Stimulated activated CD8-positive, alpha-beta memory T cell treated with anti-CD3 and anti-CD28 coated beads, Interleukin-12 subunit alpha, Interleukin-12 subunit beta, amount 100 ng/mL, for 4 hours (primary cell): Measurements from ENCODE around the gene ANTKMT.
"Not testable (repeated sequence)": the region's sequence is repeated elsewhere in the genome, so short reads cannot be mapped to it uniquely, and the experiment has no call there.

Experiments used
- DNase-seq: peaks from one replicate; pipeline ENCODE4 v3.0.0-alpha.2; 2020; ENCODE audit warnings: low read depth

The ANTKMT gene

DNA sequence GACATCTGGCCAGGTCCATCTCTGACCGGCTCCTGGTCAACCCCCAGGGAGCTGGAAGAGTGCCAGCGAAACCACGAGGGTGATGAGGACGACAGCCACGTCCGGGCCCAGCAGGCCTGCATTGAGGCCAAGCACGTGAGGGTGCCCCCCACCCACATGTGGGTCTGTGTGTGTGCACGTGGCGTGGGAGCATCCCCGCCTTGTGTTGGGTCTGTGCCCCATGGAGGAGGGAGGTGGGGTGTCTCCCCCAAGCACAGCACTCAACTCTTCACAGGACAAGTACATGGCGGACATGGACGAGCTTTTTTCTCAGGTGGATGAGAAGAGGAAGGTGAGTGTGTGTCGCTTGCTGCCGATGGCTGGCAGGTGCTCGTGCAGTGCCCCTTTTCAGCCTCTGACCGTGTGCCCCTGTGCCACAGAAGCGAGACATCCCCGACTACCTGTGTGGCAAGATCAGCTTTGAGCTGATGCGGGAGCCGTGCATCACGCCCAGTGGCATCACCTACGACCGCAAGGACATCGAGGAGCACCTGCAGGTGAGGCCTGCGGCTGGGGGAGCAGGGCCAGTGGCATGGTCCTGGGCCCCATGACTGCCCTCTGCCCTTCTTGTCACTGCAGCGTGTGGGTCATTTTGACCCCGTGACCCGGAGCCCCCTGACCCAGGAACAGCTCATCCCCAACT is 39.1 kb upstream of the ANTKMT start:
- no peak for DNase-seq

DNA sequence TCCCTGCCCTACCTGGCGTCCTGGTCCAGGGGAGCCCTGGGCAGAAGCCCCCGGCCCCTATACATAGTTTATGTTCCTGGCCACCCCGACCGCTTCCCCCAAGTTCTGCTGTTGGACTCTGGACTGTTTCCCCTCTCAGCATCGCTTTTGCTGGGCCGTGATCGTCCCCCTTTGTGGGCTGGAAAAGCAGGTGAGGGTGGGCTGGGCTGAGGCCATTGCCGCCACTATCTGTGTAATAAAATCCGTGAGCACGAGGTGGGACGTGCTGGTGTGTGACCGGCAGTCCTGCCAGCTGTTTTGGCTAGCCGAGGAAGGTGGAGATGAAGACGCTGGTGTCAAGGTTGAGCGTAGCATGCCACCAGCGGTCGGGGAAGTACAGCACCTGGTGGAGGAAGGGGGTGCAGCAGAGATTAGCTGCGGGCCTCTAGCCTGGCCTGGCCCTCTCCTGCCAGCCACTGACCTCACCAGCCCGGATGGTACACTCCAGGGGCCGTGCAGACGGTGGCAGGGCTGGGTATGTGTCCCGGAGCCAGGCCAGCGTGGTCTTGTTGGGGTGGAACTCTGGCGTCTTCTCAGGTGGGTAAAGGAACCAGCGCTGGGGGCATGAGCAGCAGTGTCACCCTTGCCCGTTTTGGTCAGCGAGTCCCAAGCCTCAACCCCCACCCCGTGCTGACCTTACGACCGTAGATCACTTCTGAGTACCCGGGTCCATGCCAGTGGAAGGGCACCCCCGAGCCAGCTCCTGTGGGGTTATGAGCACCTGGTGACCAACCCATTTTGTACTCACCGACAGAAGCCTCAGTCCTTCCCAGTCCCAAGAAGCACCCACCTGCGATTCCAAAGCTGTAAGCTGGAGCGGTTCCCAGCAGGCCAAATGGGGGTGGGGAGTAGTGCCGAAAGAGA is 38.2 kb upstream of the ANTKMT start:
- DNase-seq = no peak

DNA sequence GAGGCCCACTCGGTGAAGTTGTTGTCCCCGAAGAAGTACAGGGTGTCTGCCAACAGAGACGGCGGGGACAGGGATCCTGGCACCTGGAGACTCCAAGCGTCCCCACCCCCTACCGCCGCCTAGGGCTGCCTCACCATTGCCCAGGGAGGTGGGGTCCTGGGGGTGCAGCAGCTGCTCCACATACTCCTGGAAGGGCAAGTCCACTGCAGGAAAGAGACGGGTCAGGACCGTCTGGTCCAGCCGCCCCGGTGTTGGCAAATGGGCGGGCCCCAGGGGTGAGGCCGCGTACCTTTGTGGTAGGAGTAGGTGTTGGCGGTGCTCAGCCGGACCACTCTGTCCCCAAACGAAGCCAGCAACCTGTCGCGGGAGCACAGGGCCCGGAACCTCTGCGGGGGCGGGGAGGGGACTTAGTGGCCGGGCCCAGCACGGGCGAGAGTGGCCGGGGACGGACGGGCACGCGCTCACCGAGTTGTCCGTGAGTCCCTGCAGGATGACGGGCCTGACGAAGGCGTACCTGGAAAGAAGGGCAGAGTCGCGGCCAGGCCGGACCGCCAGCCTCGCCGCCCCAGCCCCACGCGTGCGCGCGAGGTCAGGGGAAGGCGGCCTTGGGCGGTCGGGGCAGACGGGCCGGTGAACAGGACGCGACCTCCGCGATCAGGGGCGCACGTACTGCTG is 37.4 kb upstream of the ANTKMT start:
- no peak for DNase-seq

DNA sequence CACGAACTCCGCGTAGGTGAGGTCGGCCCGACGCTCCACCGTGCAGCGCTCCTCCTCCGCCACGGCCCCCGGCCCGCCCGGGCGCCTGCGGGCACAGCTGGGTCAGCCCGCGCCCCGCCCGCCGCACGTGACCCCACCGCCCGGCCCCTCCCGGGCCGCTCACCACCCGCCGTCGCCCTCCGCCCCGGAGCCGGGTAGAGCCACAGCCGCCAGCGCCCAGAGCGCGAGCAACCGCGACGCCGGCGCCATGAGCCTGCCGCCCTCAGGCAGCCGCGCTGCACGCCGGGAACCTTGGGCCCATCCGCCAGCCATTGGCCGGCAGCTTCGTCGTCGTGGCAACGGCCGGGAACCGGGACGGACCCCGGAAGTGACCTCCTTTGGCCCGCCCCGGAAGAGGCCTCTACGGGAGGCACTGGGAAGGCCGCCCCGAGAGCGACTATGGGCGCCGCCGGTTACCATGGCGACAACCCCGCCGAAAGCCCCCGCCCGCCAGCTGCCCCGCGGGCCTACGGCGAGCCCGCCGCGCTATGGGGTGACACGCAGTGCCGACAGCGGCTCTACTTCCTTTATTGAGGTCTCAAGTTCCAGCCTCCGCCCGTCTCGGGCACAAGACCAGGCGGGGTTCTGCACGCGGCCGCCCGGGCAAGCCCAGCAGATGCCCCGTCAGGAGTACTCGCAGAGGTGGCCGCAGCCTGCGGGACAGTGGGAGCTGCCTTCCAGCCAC is 36.7 kb upstream of the ANTKMT start, which contains the start of gene JMJD8:
JMJD8 (minus strand) TSS at position 264 of the 724 bp plus-strand sequence; CDS start at position 249, 15 bp downstream.
- DNase-seq = peak; percentile 97

DNA sequence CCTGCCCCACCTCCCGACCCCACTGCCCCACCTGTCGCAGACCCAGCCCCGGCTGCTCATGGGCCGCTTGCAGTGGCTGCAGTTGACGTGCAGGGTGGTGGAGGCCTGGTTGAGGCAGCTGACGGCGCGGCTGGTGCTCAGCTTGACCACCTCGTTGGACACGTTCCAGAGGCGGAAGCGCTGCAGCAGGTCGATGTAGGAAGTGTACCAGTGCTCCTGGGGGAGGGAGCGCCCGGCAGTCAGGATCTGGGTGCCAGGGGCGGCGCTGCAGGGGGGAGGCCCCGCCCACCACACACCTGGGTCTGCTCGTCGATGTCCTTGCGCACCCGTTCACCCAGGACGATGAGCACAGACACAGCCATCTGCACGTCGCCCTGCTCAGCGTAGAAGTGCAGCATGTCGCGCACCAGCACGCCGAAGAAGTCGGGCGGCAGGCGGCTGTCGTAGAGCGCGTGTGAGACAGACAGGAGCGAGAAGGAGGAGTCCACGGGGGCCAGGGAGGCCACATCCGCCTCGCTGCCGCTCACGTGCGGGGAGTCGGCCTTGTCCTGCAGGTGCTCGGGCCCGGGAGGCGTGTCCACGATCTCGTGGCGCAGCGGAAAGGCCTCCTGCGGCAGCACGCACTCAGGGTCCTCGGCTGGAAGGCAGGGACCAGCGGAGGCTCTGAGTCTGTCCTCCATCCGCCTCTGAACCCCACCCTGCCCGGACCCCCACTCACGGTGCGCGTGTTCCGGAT is 35.8 kb upstream of the ANTKMT start:
- no peak for DNase-seq

DNA sequence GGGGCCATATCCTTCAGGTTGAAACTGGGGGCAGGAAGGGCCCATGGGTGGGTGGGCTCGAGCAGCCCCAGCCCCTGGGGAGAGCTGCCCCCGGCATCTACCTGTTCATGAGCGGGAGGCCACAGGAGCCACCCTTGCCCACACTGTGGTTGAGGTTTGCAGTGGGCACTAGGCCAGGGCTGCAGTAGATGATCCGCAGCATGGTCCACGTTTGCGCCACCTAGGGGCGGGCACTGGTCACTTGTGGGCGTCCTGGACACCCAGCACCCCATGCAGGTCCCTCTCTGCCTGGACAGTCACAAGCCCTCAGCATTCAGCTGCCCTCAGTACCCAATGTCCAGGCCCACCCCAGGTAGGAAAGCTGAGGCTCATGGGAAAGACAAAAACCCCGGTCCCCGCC is 35.0 kb upstream of the ANTKMT start:
- no peak for DNase-seq

DNA sequence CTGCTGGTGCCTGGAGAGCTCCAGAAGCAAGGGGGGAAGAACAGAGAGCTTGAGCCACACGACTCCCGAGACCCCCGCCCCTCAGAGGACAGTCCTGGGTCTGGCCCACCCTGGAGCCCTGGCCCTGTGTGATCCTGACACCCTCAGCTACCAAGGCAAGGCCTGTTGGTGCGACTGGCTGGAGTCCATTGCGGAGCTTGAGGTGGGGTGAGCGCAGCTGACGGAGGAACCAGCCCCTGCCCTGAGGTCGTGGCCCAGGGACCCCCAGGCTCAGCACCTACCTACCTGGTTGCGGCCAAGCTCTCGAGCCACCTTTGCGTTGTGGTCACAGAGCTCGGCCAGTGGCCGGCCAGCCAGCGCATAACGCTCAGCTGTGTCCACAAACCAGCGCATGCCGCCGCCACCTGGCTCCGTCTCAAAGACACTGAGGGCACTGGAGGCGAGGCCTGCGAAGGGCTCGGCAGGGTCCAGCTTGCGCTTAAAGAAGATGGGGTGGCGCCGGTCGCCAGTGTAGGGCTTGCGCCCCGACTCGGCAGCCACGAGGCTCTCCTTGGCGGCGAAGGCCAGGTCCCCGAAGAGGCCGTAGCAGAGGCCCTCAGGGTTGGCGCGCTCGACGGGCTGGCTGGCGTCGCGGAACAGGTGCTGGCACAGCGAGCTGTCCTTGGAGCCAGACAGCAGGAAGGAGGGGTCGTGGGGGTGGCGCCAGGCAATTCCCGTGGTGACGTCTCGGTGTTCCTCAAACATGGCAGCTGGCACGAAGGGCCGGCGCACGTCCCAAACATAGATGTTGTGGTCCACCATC is 34.3 kb upstream of the ANTKMT start:
- no peak for DNase-seq

DNA sequence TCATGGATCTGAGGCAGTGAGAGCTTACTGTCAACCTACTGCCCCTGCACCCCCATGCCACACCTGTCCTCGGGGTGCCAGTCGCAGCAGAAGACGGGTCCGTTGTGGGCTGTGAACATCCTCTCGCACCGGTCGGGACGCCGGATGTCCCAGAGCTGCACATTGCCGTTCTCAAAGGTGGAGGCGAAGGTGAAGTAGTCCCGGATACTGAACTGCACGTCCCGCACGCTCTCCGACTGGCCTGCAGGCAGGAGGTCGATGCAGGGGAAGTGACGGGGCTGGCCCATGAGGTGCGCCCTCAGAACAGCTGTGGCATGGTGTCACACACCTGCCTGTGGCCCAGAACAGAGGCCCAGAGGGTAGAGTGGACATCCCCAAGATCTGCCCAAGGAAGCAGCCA is 33.4 kb upstream of the ANTKMT start:
- no peak for DNase-seq

DNA sequence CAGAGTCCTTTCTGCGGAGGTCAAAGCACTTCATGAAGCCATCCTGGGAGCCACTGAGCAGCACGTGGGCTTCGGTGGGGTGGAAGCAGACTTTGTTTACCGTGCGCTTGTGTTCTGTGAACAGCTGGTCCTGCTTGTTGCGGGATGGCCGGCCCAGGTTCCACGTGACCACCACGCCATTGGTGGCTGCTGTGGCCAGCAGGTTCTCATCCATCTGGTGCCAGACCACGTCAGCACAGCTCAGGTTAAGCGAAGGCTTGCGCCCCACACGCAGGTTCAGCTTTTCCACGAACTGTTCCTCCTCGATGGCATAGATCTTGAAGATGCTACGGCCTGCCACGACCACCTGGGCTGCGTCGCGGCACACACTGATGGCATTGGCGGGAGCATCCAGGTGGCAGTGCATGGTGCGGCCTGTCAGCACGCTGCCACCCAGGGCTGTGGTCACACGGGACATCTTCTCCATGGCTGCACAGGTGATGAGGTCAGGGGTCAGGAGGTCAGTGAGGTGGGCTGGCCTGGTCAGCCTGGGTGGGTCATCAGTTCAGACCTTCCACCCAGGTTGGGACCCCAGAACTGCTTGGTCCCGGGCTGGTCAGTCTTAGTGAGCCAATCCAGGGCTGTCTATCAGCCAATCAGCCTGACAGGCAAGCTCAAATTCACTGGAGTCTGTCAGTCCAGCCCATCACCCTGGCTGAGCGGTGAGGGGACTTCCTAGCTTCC is 31.6 kb upstream of the ANTKMT start:
- no peak for DNase-seq

DNA sequence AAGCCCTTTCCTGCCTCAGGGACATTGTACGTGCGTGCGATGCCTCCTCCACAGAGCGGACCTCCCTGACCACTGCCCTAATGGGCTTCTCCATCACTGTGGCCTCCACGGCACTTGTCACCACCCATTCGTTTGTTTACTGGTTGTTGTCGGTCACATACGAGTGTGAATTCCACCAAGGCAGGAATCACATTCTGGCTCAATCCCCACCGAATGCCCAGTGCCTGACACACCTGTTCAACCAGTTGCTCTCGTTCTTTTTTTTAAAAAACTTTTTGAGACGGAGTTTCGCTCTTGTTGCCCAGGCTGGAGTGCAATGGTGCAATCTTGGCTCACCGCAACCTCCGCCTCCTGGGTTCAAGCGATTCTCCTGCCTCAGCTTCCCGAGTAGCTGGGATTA is 29.7 kb upstream of the ANTKMT start:
- DNase-seq = not testable (repeated sequence)

DNA sequence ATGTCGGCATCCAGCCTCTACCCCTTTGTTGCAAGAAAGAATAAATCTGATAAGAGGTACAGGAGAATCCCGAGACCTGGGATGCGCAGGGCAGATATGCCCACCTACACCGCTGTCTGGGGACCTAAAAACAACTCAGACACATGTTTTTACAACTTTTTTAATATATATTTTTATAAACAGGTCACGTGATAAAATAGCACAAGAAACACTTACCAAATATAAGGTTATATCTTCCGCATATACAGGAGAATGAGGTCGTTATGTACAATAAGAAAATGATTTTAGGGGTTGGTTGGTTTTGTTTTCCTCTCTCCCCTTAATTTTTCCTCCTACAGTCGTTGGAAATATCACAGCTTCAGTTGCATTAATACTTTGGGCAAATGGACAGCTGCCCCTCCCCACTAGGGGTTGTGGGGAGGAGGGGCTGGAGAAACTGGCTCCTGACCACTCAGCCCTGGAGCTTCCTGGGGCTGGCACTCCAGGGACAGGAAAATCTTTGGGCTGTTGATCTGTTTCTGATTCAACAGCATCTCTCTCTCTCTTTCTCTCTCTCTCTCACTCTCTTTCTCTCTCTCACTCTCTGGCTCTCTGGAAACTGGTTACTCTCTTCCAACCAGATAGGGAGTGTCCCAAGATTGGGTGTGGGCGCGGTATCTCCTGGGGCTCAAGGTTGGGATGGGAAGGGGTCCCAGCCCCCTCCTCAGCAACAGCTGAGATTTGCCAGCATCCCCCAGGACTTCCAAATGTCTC is 28.4 kb upstream of the ANTKMT start:
- DNase-seq = no peak

DNA sequence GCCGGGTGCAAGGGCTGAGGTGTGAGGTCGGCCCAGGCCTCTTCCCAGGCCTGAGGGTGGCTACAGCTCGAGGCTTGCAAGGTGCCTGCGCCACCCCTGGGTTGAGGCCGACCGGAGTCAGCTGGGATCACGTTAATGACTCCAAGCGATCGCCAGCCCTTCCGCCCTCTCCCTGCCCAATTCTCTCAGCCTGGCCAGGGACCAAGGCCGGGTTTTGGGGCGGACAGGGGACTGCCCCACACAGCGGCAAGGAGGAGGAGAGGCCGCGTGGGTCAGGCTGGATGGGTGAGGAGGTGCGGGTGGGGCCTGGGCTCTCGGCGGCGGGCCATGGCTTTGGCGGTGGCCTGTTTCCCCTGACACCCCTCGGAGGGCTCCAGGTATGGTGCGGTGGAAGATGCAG is 27.6 kb upstream of the ANTKMT start:
- DNase-seq = no peak

DNA sequence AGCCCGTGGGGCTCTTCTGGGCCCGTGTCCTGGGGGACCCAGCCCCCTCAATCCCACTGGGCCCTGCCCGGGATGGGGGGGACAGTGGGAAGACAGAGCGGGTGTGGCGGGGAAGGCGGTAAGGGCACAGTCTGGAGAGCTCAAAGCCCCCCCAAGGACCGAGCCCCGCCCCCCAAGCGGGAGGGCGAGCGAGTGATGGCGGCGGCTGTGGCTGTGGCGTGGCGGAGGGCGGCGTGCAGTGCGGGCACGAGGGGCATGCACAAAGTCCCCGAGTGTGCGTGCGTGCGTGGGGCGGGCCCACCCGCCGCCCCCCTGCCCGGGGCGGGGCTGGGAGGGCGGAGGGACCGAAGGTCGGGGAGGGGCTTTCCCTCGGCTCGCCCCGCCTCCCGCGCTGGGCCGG is 27.2 kb upstream of the ANTKMT start:
- DNase-seq = no peak

DNA sequence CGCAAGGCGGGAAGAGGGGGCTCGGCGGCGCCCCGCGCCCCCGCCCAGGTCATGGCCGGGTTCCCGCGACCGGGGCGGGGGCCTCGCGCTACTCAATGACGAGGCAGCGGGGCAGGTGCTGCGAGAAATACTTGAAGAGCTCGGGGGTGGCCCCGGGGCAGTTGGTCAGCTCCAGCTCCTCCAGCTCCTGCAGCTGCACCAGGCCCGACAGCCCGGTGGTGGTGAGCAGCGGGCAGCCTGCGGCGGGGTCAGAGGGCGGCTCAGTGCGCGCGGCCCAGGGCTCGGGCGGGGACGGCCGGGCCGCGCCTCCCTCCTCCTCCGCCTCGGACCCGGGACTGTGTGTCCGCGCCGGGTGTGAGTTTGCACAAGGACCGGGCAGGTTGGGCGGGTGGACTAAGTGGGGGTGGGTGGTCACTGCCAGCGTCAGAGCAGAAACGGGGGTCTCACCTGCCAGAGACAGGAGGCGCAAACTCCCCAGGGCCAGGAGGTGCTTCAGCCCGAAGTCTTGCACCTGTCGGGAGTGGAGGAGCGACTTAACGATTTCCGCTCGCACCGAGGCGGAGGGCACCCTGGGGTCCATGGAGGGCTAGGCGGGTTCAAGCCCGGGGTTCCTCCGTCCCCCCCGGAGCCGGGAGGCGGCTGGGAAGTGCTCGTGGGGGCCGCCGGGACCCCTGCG is 26.6 kb upstream of the ANTKMT start:
- DNase-seq = no peak

DNA sequence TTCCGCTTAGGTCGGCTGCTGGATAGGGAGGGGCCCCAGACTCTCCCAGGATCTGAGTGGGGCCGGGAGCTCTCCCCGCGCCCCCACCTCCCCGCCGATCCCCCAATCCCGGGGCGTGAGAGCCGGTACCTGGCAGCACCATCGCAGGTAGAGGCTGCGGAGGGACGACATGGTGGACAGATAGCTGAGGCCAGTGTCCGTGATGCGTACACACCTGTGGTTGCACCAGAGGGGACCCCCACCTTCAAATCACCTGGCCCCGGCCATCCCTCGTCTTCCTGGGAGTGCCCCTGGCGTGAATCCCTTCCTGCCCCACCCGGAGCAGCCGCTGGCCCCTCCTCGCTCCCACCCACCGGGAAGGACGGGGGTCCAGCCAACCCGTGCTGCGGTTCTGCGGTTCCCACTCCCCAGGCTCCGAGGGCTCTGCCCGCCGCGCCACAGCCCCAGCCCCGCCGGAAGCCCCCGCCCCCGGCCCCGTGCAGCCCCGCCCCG is 26.0 kb upstream of the ANTKMT start:
- DNase-seq = no peak

DNA sequence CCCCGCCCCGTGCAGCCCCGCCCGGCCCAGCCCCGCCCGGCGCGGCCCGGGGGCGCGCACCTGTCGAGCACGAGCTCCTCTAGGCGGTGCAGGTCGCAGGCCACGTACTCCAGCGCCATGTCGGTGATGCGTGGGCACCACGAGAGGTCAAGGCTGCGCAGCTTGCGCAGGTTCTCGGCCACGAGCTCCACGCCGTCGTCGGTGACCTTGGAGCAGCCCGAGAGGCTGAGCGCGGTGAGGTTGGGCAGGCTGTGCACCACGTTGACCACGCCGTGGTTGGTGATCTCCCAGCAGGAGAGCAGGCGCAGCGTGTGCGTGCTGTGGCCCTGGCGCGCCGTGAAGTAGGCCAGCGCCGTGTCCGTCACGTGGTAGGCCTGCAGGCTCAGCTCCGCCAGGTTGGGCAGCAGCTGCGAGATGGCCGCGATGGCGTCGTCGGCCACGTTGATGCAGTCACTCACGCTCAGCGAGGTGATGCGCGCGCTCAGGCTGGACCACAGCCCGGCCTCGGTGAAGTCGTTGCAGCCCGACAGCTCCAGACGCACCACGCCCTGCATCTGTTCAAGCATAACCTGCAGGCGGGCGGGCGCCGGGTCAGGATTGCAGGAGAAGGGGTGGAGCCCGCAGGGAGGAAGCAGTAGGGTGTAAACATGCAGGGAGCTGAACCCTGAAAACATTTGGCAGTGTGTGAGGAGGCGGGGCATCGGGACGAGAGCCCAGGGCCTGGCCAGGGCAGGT is 25.4 kb upstream of the ANTKMT start:
- peak; percentile 51 for DNase-seq

DNA sequence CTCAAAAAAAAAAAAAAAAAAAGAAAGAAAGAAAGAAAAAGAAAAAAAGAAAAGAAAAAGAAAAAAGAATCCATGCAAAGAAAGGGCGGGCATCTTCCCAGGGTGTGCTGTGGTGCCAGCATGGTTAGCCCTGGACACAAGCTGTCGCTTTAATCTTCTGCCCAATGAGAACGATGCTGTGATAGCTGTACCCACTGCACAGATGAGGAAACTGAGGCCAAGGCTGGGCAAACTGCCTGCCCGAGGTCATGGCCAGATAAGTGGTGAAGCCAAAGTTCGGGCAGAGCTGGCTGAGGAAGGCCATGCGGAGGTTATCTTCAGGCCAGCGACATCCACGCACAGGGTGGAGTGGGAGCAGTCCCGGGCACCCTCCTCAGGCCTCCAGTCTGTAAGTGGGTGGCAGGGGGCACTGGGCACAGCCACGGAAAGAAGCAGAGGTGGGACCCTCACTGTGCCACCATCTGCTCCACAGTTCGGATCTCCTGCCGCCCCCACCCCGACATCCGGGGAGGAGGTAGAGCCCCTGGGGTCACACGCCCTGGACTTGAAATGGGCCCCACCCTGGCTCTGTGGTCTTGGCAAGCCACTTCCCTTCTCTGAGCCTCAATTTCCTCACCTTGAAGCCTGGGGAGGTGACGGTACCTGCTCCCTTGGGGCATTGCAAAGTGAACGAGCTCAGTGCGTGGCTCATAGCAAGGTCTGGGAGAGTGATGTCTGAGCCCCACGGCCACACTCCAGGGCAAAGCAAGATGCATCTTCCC is 21.9 kb upstream of the ANTKMT start:
- DNase-seq = no peak
